Peyer's patch (tissue), 4 donors: ENCODE data around the gene CPPED1.

Experiments
- CTCF ChIP-seq, 6 experiments: fragments of 450-650 bp in 4 of 6; fragments of 200-600 bp in 2 of 6; sonication (generic) in 1 of 6; IDR thresholded peaks; one replicate each; pipeline ENCODE4 v1.5.1; 2017 to 2019; ENCODE audit warnings: antibody characterized with exemption in 6 of 6, mild to moderate bottlenecking in 3 of 6, moderate library complexity in 1 of 6
- POLR2A ChIP-seq, 2 donors: fragments of 450-650 bp; IDR thresholded peaks; one replicate each; pipeline ENCODE4 v1.5.1; 2017; ENCODE audit warnings: antibody characterized with exemption in 2 of 2, mild to moderate bottlenecking in 2 of 2, moderate library complexity in 2 of 2

- TF ChIP-seq CTCF (IDR thresholded peaks at IDR 0.05) (no peak), POLR2A (IDR thresholded peaks at IDR 0.05) (no peak)
Measured at GRCh38 chr16:12675852-12676251, 127.8 kb downstream of the CPPED1 start.
